Endothelial cell of umbilical vein (primary cell): ENCODE data around the gene OCRL. TPM values are rescaled to one million over a fixed set of nuclear protein-coding genes. Genes with fewer than 3 reads are reported as not detected.

Experiments
- BruUV-seq: library from RNA; stranded (reverse); fragments of 400-500 nt; replicated peaks from 2 replicates; lab custom pipeline; 2021; lab: Mats Ljungman, UMichigan
- CTCF ChIA-PET: fragments of 300-600, 350-600 bp; sonication (Branson Sonifier 250); formaldehyde crosslinking; loops from one replicate; lab custom pipeline; 2021; ENCODE audit warnings: antibody characterized with exemption, inconsistent platforms; lab: Charles Lee
- POLR2A ChIA-PET: fragments of 300-600, 350-600 bp; sonication (Branson Sonifier 250); formaldehyde crosslinking; loops from one replicate; lab custom pipeline; 2021; ENCODE audit warnings: antibody characterized with exemption, inconsistent platforms; lab: Charles Lee
- DNase-seq: peaks from one replicate; pipeline ENCODE4 v3.0.0-alpha.2; 2011; ENCODE audit warnings: low read depth, low spot score
- FAIRE-seq: peaks from 2 replicates; lab custom pipeline; 2011; peaks lifted over from hg19 to GRCh38; lab: Jason Lieb, UNC
- H2AFZ ChIP-seq: 2 replicates; pipeline ENCODE4 v1.6.0; 2012; ENCODE audit warnings: low read depth, low read length, control low read depth, inconsistent platforms
- H3K27ac ChIP-seq: 2 replicates; pipeline ENCODE4 v1.5.1; 2011; ENCODE audit warnings: low read depth, mild to moderate bottlenecking, control low read depth, low read length, moderate library complexity; ENCODE audit not compliant: insufficient read depth
- H3K27me3 ChIP-seq, 2 experiments: 2 replicates each; pipeline versions ENCODE4 v1.6.0 to v1.6.1; 2011; ENCODE audit warnings: low read length in 2 of 2, mixed read lengths in 1 of 2; ENCODE audit not compliant: control insufficient read depth in 2 of 2, insufficient read depth in 2 of 2
- H3K36me3 ChIP-seq, 2 experiments: 2 replicates in 1 of 2; 3 replicates in 1 of 2; pipeline ENCODE4 v1.5.1; 2011; ENCODE audit warnings: low read length in 2 of 2, mild to moderate bottlenecking in 1 of 2, moderate library complexity in 1 of 2; ENCODE audit not compliant: control insufficient read depth in 2 of 2, insufficient read depth in 2 of 2; ENCODE audit errors: extremely low read depth in 1 of 2
- H3K4me1 ChIP-seq: 3 replicates; pipeline ENCODE4 v1.5.1; 2011; ENCODE audit warnings: mild to moderate bottlenecking, low read length; ENCODE audit not compliant: control insufficient read depth, insufficient read depth; ENCODE audit errors: extremely low read depth
- H3K4me2 ChIP-seq: 2 replicates; pipeline ENCODE4 v1.6.1; 2011; ENCODE audit warnings: low read length, control low read depth, mixed read lengths; ENCODE audit not compliant: insufficient read depth
- H3K4me3 ChIP-seq, 3 experiments: fragments of 200-600 bp in 1 of 3; sonication (generic), shearing (Covaris generic) in 1 of 3; replicated peaks in 1 of 3; 2 replicates each; pipeline ENCODE4 v1.5.1; 2011 to 2016; ENCODE audit warnings: control low read depth in 3 of 3, low read length in 3 of 3, mild to moderate bottlenecking in 2 of 3, inconsistent platforms in 1 of 3, low read depth in 1 of 3, moderate library complexity in 1 of 3; ENCODE audit not compliant: insufficient read depth in 1 of 3
- H3K79me2 ChIP-seq: 2 replicates; pipeline ENCODE4 v1.6.0; 2012; ENCODE audit warnings: low read length, inconsistent platforms; ENCODE audit not compliant: control insufficient read depth, insufficient read depth
- H3K9ac ChIP-seq: replicated peaks from 2 replicates; pipeline ENCODE3; 2011; ENCODE audit warnings: low read length, control low read depth; ENCODE audit not compliant: insufficient read depth; ENCODE audit errors: extremely low read depth
- H3K9me1 ChIP-seq: replicated peaks from 3 replicates; pipeline ENCODE4 v1.6.0; 2011; ENCODE audit warnings: mild to moderate bottlenecking, low read length; ENCODE audit not compliant: control insufficient read depth, insufficient read depth; ENCODE audit errors: extremely low read depth
- H3K9me3 ChIP-seq: replicated peaks from 2 replicates; pipeline ENCODE4 v1.5.1; 2012; ENCODE audit warnings: low read length, inconsistent platforms; ENCODE audit not compliant: control insufficient read depth, insufficient read depth
- H4K20me1 ChIP-seq: replicated peaks from 2 replicates; pipeline ENCODE3; 2011; ENCODE audit warnings: mild to moderate bottlenecking, low read length; ENCODE audit not compliant: control insufficient read depth, insufficient read depth; ENCODE audit errors: extremely low read depth
- EZH2 ChIP-seq: IDR thresholded peaks from 2 replicates; pipeline ENCODE4 v1.6.1; 2012; ENCODE audit warnings: borderline replicate concordance, low read depth, mild to moderate bottlenecking, moderate library complexity, low read length, inconsistent platforms; ENCODE audit not compliant: severe bottlenecking
- FOS ChIP-seq: IDR thresholded peaks from 2 replicates; pipeline ENCODE4 v1.6.1; 2011; ENCODE audit warnings: mild to moderate bottlenecking, low read length, moderate library complexity, borderline replicate concordance; ENCODE audit not compliant: insufficient read depth
- GATA2 ChIP-seq: IDR thresholded peaks from 2 replicates; pipeline ENCODE4 v1.7.0; 2011; ENCODE audit warnings: low read depth, mild to moderate bottlenecking, moderate library complexity, mixed read lengths, low read length; ENCODE audit not compliant: insufficient read length, insufficient read depth
- JUN ChIP-seq: IDR thresholded peaks from 2 replicates; pipeline ENCODE4 v1.6.1; 2011; ENCODE audit warnings: borderline replicate concordance, low read depth; ENCODE audit not compliant: insufficient read length, insufficient read depth
- MYC ChIP-seq: IDR thresholded peaks from one replicate; pipeline ENCODE4 v1.6.1; 2011; ENCODE audit warnings: mild to moderate bottlenecking, low read depth, low read length
- POLR2A ChIP-seq: IDR thresholded peaks from 2 replicates; pipeline ENCODE4 v1.6.1; 2012; ENCODE audit warnings: low read depth, mild to moderate bottlenecking, control low read depth, low read length
- POLR2AphosphoS5 ChIP-seq: IDR thresholded peaks from 2 replicates; pipeline ENCODE4 v1.6.1; 2012; ENCODE audit warnings: low read depth, mild to moderate bottlenecking, control low read depth, low read length, moderate library complexity; ENCODE audit not compliant: insufficient read depth
- dilution Hi-C: fragments of 300-500 bp; cut with MboI; formaldehyde crosslinking; loops from one replicate; pipeline ENCODE4 v1.15.0; 2019; ENCODE audit warnings: low sequenced_read_pairs; ENCODE audit not compliant: extremely low pct_ligation_motif_present
- intact Hi-C: fragments of 100-400 bp; cut with micrococcal nuclease; formaldehyde crosslinking; loops from one replicate; pipeline ENCODE4 v1.10.0; 2022
- polyA plus RNA-seq, 4 experiments: library from polyadenylated mRNA; depleted of rRNA in 3 of 4; stranded (reverse) in 3 of 4; unstranded in 1 of 4; fragments of >200 nt; gene quantifications; 2 replicates each; pipeline versions ENCODE4 v1.2.1 to v1.2.3, GENCODE V29; 2011 to 2012; ENCODE audit warnings: missing spikeins in 1 of 4
- total RNA-seq: library from RNA; stranded (reverse); gene quantifications from 2 replicates; pipeline ENCODE4 v1.2.3, GENCODE V29; 2021
- TF ChIP-seq, protein P1 (sequence below), 2 donors: IDR thresholded peaks; 1 replicate in 1 of 2; 2 replicates in 1 of 2; pipeline ENCODE4 v1.5.1; 2011; ENCODE audit warnings: low read length in 2 of 2, mild to moderate bottlenecking in 2 of 2, moderate library complexity in 2 of 2, control low read depth in 1 of 2, inconsistent platforms in 1 of 2, low read depth in 1 of 2; ENCODE audit not compliant: insufficient read depth in 1 of 2; ENCODE audit errors: extremely low read depth in 1 of 2
- TF ChIP-seq, protein P2 (sequence below): IDR thresholded peaks from 2 replicates; pipeline ENCODE4 v1.6.1; 2011; ENCODE audit not compliant: insufficient read depth, insufficient read length

Gene OCRL
- total and polyA plus RNA-seq, 2 donors (not counting 3 experiments of a cell fraction or from before 2014, with no cell fraction given): 14.6 to 20.9 TPM

DNA sequence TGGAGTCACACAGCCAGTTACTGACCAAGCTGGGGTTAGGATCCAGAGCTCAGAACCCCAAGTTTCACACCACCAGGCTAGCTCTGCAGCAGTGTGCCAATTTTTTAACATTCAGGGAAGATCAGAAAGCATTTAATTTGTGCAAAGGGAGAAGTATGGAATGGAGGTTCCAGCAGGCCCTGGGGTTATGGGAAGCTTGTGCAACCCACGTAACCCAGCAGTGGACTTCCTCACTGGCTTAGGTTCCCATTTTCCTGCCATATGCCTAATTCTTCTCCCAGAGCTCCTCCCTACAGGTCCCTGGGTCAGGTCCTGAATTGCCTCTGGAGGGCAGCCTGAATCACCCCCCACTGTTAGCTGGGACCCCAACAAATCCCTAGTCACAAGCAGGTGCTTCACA, 100.7 kb downstream of the OCRL start:
- no TSS peak for BruUV-seq
- no peak overlapping the region for H3K4me2 ChIP-seq
- no peak for FAIRE-seq
- no peak overlapping the region for H3K27ac ChIP-seq
- no peaks in the 10 kb centered on the region for H4K20me1 ChIP-seq
- H2AFZ ChIP-seq: no peak overlapping the region
- dilution Hi-C loops: no loop called here
- no peak overlapping the region for H3K4me3 ChIP-seq
- H3K9ac ChIP-seq: no peak overlapping the region
- H3K79me2 ChIP-seq: no peaks in the 10 kb centered on the region
- H3K27me3 ChIP-seq: no peaks in the 10 kb centered on the region
- ChIA-PET POLR2A (no interaction called here), CTCF (interaction anchor here (3.3 to 8.1 kb wide), 2 partner anchors 32 to 85 kb away, joined by 15 to 142 read pairs; no protein-coding TSS in a partner anchor)
- no peaks in the 10 kb centered on the region for H3K9me1 ChIP-seq
- no peaks in the 10 kb centered on the region for H3K36me3 ChIP-seq
- no peaks in the 10 kb centered on the region for H3K9me3 ChIP-seq
- DNase-seq: no peak
- H3K4me1 ChIP-seq: peaks cover 7% of the 10 kb centered on the region
- intact Hi-C loops: no loop called here
- TF ChIP-seq MYC: no peak
- TF ChIP-seq, protein P1, sequence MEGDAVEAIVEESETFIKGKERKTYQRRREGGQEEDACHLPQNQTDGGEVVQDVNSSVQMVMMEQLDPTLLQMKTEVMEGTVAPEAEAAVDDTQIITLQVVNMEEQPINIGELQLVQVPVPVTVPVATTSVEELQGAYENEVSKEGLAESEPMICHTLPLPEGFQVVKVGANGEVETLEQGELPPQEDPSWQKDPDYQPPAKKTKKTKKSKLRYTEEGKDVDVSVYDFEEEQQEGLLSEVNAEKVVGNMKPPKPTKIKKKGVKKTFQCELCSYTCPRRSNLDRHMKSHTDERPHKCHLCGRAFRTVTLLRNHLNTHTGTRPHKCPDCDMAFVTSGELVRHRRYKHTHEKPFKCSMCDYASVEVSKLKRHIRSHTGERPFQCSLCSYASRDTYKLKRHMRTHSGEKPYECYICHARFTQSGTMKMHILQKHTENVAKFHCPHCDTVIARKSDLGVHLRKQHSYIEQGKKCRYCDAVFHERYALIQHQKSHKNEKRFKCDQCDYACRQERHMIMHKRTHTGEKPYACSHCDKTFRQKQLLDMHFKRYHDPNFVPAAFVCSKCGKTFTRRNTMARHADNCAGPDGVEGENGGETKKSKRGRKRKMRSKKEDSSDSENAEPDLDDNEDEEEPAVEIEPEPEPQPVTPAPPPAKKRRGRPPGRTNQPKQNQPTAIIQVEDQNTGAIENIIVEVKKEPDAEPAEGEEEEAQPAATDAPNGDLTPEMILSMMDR (IDR thresholded peaks at IDR 0.05; ENCODE audit: extremely low read depth in 1 of 2, insufficient read depth in 1 of 2, low read depth in 1 of 2, low read length in 2 of 2): no peak
- TF ChIP-seq, protein P2, sequence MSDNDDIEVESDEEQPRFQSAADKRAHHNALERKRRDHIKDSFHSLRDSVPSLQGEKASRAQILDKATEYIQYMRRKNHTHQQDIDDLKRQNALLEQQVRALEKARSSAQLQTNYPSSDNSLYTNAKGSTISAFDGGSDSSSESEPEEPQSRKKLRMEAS: no peak
- no peak for TF ChIP-seq EZH2
- no peak for TF ChIP-seq POLR2A
- no peak for TF ChIP-seq POLR2AphosphoS5
- no peak for TF ChIP-seq JUN
- TF ChIP-seq FOS: no peak
- no peak for TF ChIP-seq GATA2
